Kidney glomerular epithelial cell (primary cell): ENCODE measurements around the gene RPS10.

Experiments
- DNase-seq: peaks from one replicate; lab custom pipeline; 2025; lab: John Stamatoyannopoulos, UW

Gene RPS10

DNA sequence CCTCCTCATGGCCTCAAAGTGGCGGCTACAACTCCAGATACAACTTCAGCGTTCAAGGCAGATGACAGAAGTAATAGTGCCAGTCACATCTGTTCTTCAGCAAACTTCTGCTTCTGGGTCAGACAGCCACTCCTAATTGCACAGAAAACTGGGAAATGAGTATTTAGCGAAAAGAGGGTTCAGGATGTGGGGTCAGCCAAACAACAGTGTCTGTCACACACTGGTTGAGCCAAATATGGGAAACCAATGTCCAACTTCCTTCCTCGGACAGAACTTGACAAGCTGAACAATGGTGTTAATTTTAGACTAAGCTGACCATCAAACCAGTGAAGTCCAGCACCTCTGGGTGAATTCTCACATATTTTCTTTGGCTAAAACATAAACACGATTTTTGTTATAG is 55.5 kb downstream of the RPS10 start:
- no peak for DNase-seq

DNA sequence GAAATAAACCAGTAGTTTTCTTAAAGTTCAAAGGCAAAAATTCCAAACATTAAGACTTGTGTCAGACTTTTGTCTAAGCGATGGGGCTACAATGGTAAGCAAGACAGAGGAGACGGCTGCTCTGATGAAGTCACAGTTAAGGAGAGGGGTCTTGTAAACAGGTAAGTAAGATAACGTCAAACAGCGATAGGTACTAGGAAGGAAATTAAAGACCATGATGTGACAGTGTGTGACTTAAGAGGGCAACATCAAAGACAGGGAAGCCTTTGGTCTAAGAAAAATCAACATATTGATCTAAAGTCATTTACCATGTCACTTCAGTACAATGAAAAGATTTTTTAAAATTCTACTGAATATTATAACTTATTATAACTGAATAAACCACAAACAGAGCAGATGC is 56.5 kb downstream of the RPS10 start:
- DNase-seq, result no peak
